ENCODE data around the gene ZBTB46.
"Not testable (repeated sequence)": the region's sequence is repeated elsewhere in the genome, so short reads cannot be mapped to it uniquely, and the experiment has no call there.

The ZBTB46 gene

DNA sequence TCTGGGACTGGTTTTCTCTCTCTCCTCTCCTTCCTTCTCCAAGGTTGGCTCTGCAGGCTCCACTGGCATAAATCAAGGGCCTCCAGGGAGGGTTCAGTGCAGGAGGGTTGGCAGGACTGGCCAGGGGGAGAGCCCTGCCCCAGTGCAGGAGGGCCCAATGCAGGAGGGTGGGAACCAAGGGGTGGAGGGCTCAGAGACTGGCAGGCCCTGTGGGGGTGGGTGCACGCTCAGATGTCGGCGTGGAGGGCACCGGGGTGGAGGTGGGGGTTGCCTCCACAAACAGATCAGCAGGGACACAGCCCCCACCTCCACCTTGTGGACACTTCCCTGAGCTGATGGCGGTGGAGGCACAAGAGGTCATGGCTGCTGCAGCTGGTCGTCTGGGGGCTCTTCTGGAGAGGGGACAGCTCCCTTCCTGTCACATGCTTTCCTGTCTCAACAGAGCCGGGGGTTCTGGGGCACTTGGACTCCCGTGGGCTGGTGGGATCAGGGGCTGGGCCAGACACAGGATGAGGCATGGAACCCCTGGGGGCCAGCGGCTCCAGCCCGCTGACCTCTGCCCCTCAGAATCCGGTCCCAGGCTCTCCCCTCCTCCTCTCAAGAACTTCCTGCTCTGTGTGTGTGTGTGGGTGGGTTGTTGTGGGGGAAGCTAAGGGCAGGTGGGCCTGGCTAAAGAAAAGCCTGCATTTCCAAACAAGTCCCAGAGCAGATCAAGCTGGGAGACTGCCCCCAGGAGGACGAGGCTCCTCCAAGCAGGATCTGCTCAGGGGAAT, 27.5 kb upstream of the ZBTB46 start:
- no peak for DNase-seq (ENCODE audit: low read depth)

DNA sequence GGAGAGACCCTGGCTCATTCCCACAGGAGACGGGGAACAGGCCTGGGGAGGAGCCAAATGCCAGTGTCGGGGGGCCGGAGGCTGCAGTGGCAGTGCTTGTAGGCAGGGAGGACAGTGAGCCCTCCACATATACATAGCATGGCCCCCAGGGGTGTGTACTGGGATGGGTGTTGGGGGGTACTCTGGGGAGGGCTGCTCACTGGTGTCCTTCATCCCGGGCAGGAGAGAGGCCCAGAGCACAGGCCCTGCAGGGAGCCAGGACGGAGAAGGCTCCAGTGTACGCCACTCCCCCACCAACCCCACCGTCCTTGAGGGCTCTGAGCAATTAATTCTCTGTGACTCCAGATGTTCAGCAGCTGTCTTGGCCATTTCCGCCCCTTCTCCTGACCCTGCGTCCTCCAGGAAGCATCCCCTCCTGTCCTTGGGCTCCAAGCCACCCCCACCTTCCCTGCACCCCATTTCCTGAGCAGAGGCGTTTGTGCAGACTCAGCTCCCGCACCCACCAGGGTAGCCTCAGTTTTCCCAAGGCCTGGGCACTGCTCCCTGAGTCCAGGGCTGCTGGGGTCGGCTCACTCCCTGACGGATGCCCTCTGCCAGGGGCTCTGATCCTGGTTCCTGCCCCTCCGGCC, 26.8 kb upstream of the ZBTB46 start:
- DNase-seq (ENCODE audit: low read depth), result no peak

DNA sequence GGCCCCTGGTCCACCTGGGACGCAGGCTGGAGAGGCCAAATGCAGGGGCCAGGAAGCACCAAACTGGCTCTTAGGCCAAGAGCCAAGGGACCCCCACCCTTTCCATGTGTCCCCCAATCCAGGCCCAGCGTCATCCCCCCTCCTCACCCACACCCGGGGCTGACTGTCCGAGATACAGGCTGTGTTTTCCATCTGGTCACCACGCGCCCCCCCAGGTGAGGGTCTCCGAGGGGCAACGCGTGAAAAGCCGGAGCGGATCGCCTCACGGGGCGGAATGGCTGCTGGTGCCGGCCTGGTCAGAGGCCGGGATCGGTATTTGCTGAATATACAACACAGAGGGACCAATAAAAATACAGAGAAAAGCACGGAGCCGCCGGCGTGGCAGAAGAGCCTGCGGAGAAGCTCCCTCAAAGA, 25.0 kb upstream of the ZBTB46 start:
- no peak for DNase-seq (ENCODE audit: low read depth)

DNA sequence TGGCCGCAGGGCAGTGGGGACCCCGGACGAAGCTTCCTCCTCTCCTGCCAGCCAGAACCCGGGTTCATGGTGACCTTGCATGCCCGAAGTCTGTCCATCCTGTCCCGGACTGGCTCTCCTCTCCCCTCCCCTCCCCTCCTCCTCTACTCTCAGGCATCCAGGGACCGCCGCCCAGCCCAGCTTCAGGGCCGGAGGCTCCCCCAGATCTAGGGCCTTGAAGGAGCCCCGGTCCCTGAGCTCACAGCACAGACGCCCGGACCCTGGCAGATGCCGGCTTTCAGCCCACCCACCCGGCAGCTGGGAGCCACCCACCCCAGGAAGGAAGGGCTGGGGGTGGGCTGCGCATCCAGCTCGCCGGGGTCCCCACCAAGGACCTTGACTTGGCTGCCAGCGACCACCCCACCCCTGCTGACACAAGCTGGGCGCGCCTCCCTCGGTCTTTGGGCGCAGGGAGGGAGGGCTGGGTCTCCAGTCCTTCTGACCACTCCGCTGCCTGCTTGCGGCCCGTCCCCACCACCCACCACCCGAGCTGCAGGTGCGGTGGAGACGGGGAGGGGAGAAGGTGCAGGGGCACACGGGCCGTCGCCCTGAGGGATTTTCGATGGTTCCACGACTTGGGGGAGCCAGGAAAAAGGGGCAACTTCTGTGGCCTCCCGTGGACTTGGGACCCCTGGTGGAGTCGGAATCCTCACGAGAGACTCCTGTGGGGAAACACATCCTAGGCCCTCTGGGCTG, 24.5 kb upstream of the ZBTB46 start:
- DNase-seq (ENCODE audit: low read depth), result no peak

- DNase-seq (ENCODE audit: low read depth), result no peak
Measured at GRCh38 chr20:63854766-63855362, 23.8 kb upstream of the ZBTB46 start.

DNA sequence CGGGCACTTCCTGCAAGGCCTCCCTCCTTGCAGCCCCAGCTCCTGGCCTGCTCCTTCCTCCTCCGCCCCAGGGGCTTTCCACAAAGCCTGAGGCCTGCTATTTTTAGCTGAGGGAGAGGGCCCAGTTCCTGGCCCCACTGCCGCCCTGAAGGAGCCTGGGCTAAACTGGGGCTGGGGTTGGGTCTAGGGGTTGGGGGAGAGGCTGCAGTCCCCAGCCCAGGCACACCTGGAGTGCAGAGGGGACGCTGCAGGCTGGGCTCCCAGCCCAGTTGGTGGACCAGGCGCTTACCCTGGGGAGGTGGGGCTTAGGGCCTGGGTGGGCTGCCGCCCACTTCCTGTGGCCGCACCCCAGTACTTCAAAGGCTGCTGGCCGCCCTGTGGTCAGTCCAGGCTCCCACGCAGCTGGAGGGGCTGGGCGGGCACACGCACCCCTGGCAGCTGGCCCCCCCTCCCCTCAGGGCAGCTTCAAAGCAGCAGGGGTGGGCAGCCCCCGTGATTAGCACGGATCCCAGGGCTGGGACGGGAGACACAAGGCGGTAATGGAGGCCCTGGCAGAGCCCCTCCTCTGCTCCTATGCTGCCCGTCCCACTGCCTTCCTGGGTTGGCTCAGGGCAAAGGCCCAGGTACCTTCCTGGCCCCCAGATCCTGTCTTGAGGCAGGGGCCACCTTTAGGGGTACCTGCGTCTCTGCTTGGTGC, 23.2 kb upstream of the ZBTB46 start:
- no peak for DNase-seq (ENCODE audit: low read depth)

DNA sequence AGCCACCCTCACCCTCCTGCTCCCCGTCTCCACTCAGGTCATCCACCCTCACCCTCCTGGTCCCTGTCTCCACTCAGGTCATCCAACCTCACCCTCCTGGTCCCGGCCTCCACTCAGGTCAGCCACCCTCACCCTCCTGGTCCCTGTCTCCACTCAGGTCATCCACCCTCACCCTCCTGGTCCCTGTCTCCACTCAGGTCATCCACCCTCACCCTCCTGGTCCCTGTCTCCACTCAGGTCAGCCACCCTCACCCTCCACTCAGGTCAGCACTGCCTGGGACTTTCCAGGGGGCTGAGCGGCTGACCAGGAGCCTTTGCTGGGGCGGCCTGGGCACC, 22.6 kb upstream of the ZBTB46 start:
- DNase-seq (ENCODE audit: low read depth), result not testable (repeated sequence)

- DNase-seq (ENCODE audit: low read depth), result not testable (repeated sequence)
Measured at GRCh38 chr20:63851548-63851943, 20.5 kb upstream of the ZBTB46 start.

DNA sequence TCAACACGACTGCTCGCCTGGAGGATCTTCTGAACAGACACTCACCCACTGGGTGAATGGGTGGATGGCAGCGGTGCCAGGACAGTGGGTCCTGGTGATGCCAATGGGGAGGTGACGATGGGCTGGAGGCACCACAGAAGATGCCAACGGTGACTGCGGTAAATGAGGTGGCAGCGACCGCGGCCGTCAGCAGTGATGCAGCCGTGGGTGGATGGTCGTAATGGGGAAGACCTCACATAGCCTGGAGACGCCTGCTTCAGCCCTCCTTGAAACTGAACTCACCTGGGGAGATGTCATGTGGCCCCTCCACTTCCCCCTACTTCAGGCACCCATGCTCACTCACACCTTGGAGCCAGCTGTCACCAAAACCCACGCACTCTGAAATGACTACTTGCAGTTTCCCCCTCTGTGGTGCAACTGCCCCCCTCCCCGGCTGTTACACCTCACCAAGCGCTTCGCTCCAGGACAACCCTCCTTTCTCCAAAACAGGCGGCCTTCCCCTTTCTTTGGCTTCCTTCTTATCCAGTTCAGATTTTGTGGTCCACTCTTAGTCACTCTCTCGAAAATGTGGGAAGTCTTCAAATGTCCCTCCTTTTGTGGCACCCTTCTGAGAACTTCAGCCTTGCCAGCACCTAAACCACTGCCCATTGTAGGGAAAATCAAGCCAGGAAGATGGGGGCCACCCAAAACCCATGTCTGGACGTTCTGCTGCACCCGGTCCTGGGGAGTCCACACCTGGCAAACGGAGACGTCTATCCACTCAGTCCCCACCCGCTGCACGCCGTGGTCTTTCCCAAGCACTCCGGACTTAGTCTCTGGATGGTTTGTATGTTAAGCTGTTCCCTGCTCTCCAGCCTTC, 19.9 kb upstream of the ZBTB46 start:
- DNase-seq (ENCODE audit: low read depth), result peak; percentile 51

DNA sequence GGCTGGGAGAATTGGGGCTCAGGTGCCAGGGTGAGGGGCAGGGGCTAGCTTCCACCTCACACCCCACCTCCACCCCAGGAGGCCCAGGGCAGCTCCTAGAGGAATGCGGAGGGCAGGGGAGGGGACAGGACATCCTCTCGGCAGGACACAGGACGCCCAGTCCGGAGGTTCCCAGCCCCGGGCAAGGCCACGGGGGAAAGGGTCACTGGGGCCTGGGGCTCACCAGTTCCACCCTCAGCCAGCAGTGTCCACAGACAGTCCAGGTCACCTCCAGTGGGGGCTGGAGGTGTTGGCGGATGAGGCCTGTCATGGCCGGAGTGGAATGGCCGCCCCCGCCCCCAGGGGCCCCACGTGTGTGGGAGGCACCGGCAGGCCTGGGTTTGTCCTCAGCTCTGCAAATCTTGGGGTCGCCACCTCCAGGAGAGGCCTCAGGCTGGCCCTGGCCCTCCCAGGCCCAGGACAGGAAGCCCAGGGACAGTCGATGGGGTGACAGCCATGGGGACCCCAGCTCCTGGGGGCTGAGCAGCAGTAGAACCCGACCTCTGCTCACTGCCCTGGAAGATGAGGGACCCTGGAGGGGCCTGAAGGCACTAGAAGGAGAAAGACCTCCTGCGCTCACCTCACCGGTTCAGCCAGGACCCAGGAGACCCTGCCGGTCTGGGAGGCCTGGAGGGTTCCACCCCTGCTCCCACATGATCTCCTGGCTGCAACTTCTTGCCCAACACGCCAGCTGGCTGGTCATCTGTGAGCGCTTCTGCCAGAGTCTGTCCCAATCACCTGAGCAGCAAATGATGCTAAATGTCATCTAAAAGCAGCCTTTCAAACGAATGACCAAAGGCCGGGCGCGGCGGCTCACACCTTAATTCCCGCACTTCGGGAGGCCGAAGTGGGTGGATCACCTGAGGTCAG, 17.2 kb upstream of the ZBTB46 start:
- DNase-seq (ENCODE audit: low read depth), result no peak

DNA sequence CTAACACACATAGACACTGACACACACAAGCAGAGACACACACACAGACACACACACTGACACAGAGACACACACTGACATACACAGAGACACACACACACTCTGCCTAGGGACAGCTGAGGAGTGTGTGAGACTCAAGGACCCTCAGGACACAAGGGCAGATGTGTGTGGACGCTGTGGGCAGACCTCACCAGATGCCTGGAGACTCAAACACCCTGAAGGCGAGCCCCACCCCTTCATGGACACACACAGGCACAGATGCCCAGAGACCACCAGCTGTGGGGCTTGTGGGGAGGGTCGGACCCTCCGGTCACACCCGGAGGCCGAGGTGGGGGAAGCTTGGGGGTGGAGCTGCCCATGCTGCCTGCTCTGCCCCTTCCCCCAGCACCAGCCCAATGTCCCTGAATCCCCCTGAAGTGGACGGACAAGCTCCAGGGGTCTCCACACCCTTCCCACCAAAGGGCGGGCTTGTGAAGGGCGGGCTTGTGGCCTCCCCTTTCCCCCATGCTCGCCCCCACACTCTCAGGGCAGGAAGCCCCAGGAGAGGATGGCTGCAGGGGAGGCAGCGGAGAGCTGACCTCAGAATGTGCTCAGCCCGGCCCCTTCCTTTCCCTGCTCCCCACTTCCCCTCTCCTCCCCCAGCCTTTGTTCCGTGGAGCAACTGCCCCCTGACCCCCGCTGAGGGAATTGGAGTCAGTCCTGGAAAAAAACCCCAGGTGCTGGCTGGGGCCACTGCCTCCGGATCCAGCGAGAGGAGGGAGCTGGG, 16.4 kb upstream of the ZBTB46 start:
- no peak for DNase-seq (ENCODE audit: low read depth)

DNA sequence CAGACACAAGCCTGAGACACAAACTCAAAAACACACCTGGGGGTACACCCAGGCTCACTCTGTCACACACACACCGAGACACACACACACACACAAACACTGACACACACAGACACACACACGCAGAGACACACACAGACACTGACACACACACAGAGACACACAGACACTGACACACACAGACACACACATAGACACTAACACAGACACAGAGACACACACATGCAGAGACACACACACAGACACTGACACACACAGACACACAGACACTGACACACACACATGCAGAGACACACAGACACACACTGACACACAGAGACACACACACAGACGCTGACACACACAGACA, 15.8 kb upstream of the ZBTB46 start:
- DNase-seq (ENCODE audit: low read depth), result no peak

DNA sequence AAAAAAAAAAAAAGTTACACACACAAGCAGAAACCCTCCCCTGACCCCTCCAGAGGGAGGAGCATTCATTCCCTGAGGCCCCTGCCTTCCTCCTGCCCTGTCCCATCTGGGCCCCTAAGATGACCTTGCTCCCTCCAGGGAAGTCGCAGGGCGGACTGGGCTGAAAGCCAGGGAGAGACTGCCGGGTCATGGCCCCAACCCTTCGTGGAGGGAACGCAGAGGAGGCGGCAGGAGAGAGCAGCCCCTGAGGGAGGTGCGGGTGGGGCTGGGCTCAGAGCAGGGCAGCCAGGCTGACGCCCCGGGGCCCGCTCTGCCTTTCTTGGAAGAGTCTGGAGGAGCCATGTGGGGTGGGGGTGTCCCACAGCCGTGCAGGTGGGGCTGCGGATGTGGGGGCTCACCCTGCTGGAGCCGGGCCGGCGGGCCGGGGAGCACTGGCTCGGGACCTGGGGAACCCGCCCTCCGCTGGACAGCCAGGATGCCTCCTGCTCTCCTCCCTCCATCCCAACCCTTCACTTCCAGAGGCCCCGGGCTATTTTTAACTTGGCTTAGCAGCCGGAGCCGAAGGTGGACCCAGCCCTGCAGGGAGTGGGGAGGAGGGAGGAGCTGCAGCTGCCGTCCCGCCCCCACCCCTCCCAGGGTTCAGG, 15.2 kb upstream of the ZBTB46 start:
- no peak for DNase-seq (ENCODE audit: low read depth)

DNA sequence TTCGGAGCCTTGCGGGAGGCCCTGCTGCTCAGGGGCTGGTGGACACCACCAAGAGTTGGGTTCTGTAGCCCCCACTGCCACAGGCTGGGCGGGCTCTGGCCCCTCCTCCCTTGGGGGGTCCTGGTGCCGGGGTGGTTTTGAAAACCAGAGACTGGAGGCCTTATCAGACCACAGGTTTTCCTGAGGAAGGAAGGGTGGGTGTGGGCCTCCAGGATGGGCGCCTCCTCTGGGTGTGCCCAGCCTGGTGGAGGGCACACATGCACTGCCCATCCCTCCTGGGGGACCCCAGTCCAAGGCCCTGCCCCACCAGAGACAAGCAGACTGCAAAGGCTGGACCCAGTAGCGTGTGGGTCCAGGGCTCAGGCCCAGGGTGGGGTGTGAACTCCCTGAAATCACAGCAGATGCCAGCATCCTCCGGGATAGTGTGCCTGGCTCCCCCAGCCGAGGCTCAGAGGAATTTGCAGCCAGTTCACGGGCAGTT, 13.5 kb upstream of the ZBTB46 start:
- DNase-seq (ENCODE audit: low read depth), result no peak

DNA sequence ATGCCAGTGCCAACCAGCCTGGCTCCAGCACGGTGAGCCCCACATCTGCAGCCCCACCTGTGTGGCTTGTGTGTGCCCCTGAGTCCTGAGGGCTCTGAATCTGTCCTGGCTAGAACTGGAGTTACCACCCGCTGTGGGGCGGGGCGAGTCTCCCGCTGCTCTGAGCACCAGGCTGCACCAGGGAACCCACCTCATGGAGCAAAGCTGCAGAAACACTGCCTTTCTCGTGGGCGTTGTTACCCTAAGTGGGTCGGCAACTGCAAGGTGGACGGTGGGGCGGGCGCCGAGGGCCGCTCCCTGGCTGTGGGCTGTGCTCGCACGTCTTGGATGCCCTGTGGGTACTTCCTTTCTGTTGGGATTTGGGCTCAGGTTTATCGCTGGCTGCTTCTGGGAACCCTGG, 12.7 kb upstream of the ZBTB46 start:
- DNase-seq (ENCODE audit: low read depth), result no peak

GRCh38 chr20:63843222-63843621, 12.2 kb upstream of the ZBTB46 start:
- DNase-seq (ENCODE audit: low read depth), result no peak

DNA sequence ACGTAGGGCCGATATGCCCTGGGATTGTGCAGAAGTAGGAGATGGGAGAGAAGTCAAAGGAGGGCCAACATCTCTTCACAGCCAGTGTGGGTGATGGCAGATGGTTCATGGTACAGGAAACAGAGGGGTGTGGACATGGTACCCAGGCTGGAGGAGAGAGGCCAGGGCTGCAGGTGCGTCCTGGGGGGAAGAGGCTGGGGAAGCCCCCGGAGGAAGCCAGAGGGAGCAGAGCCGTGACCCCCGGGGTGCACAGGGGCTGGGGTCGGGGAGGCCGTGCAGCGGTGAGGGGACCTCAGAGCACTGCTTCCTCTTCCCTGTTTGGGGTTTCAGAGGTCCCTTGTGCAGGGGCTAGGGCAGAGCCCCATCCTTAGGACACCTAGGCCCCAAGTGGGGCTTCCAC, 11.2 kb upstream of the ZBTB46 start:
- no peak for DNase-seq (ENCODE audit: low read depth)

DNA sequence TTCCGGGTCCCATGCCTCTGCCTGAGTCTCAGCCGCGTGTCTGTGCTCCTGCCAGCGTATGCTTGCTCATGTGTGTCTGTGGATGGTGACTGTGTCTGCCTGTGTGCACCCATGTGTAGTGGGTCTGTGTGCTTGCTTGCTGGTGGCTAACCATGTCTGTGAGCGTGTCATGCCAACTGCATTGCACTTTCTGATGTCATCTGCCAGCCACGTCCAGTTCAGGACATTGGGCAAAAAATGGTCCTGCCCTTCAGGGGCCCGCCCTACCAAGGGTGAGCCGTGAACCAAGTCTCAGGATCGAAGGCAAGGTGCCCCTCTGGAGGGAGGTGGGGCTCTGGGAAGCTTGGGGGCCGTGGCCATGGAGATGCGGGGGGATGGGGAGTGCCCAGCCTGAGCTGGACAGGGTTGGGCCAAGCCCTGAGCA, 9.4 kb upstream of the ZBTB46 start:
- no peak for DNase-seq (ENCODE audit: low read depth)

- DNase-seq (ENCODE audit: low read depth), result no peak
Measured at GRCh38 chr20:63839620-63840019, 8.6 kb upstream of the ZBTB46 start.
